Stimulated activated CD8-positive, alpha-beta memory T cell treated with anti-CD3 and anti-CD28 coated beads, Interleukin-12 subunit alpha, Interleukin-12 subunit beta, amount 100 ng/mL, for 4 hours (primary cell): ENCODE results near the gene EXOC4.

ENCODE experiments used
- DNase-seq: peaks from one replicate; pipeline ENCODE4 v3.0.0-alpha.2; 2020; ENCODE audit warnings: low read depth

The EXOC4 gene

GRCh38 chr7:133674079-133674763 is 421.3 kb downstream of the EXOC4 start:
- DNase-seq, result no peak

- DNase-seq, result no peak
Measured at GRCh38 chr7:133675510-133676218, 422.8 kb downstream of the EXOC4 start.

- no peak for DNase-seq
Measured at GRCh38 chr7:133676805-133677370, 424.0 kb downstream of the EXOC4 start.

- no peak for DNase-seq
Measured at GRCh38 chr7:133678137-133678814, 425.4 kb downstream of the EXOC4 start.

GRCh38 chr7:133679977-133680376 is 427.1 kb downstream of the EXOC4 start:
- no peak for DNase-seq

- DNase-seq, result no peak
Measured at GRCh38 chr7:133681529-133681928, 428.7 kb downstream of the EXOC4 start.

- DNase-seq, result no peak
Measured at GRCh38 chr7:133682364-133683181, 429.7 kb downstream of the EXOC4 start.

GRCh38 chr7:133683182-133683454 is 430.2 kb downstream of the EXOC4 start:
- DNase-seq, result no peak

GRCh38 chr7:133688483-133689239 is 435.8 kb downstream of the EXOC4 start:
- no peak for DNase-seq

GRCh38 chr7:133690740-133691139 is 437.9 kb downstream of the EXOC4 start:
- no peak for DNase-seq

- no peak for DNase-seq
Measured at GRCh38 chr7:133691727-133692610, 439.1 kb downstream of the EXOC4 start.

- DNase-seq, result no peak
Measured at GRCh38 chr7:133693281-133693680, 440.4 kb downstream of the EXOC4 start.

GRCh38 chr7:133696056-133696455 is 443.2 kb downstream of the EXOC4 start:
- DNase-seq, result no peak

GRCh38 chr7:133697585-133697984 is 444.7 kb downstream of the EXOC4 start:
- no peak for DNase-seq

- no peak for DNase-seq
Measured at GRCh38 chr7:133698127-133698526, 445.2 kb downstream of the EXOC4 start.

GRCh38 chr7:133699386-133699785 is 446.5 kb downstream of the EXOC4 start:
- DNase-seq, result no peak

- DNase-seq, result no peak
Measured at GRCh38 chr7:133702078-133702477, 449.2 kb downstream of the EXOC4 start.

- no peak for DNase-seq
Measured at GRCh38 chr7:133702960-133703359, 450.1 kb downstream of the EXOC4 start.

GRCh38 chr7:133703547-133703946 is 450.7 kb downstream of the EXOC4 start:
- DNase-seq, result no peak

- DNase-seq, result no peak
Measured at GRCh38 chr7:133704453-133704852, 451.6 kb downstream of the EXOC4 start.
